A549 (cell line): Measurements from ENCODE around the gene LOXL1. TPM values are rescaled to one million over a fixed set of nuclear protein-coding genes. Genes with fewer than 3 reads are reported as not detected.

ENCODE experiments used
- ATAC-seq, 2 experiments: fragments of 200-7000 bp in 1 of 2; fragments of >200 bp in 1 of 2; cut with Nextera tagmentation in 1 of 2; cut with Tn5 transposase in 1 of 2; 3 replicates each; pipeline versions ENCODE4 v1.8.0 to v1.9.1; 2018 to 2020; ENCODE audit warnings: mild to moderate bottlenecking in 1 of 2, moderate library complexity in 1 of 2
- CTCF ChIA-PET: fragments of 300-600 bp; sonication (Branson Sonifier 250); formaldehyde crosslinking; extraction: SDS; loops from one replicate; lab custom pipeline; 2021; ENCODE audit warnings: antibody characterized with exemption, inconsistent platforms; lab: Yijun Ruan, JAX
- POLR2A ChIA-PET: fragments of 350-600 bp; formaldehyde crosslinking; extraction: SDS; loops from one replicate; lab custom pipeline; 2021; ENCODE audit warnings: antibody characterized with exemption, inconsistent platforms; lab: Yijun Ruan, JAX
- DNase-seq, 2 experiments: peaks; one replicate each; pipeline versions ENCODE4 v3.0.0 to v3.0.0-alpha.2; 2011 to 2016; ENCODE audit warnings: low read depth in 1 of 2, low spot score in 1 of 2
- FAIRE-seq: peaks from 2 replicates; lab custom pipeline; 2011; peaks lifted over from hg19 to GRCh38; lab: Jason Lieb, UNC
- H3K27ac ChIP-seq, 2 experiments: fragments of >200 bp; sonication (Bioruptor Twin); formaldehyde crosslinking; 3 replicates each; pipeline ENCODE4 v1.5.1; 2016 to 2017
- H3K4me1 ChIP-seq: fragments of >200 bp; sonication (Bioruptor Twin); formaldehyde crosslinking; 3 replicates; pipeline ENCODE4 v1.6.1; 2016
- H3K4me2 ChIP-seq: fragments of >200 bp; sonication (Bioruptor Twin); formaldehyde crosslinking; 3 replicates; pipeline ENCODE4 v1.6.1; 2016
- H3K4me3 ChIP-seq: fragments of >200 bp; sonication (Bioruptor Twin); formaldehyde crosslinking; 3 replicates; pipeline ENCODE4 v1.5.1; 2016
- H3K9me3 ChIP-seq: fragments of >200 bp; sonication (Bioruptor Twin); formaldehyde crosslinking; 3 replicates; pipeline ENCODE4 v1.6.1; 2016
- BHLHE40 ChIP-seq: IDR thresholded peaks from 2 replicates; pipeline ENCODE4 v1.6.1; 2012; ENCODE audit warnings: low read depth, low read length, inconsistent platforms
- CBX8 ChIP-seq: fragments of 200-600 bp; sonication (generic); IDR thresholded peaks from 2 replicates; pipeline ENCODE4 v1.6.1; 2016
- CEBPB ChIP-seq, 2 experiments: fragments of >200 bp in 1 of 2; sonication (Bioruptor Twin) in 1 of 2; formaldehyde crosslinking in 1 of 2; IDR thresholded peaks; 2 replicates each; pipeline ENCODE4 v1.6.1; 2012 to 2016
- CHD2 ChIP-seq: fragments of 150-350 bp; IDR thresholded peaks from 2 replicates; pipeline ENCODE4 v1.6.1; 2014; ENCODE audit warnings: low read length; ENCODE audit not compliant: partially characterized antibody
- CTCF ChIP-seq: fragments of >200 bp; sonication (Bioruptor Twin); formaldehyde crosslinking; IDR thresholded peaks from 3 replicates; pipeline ENCODE4 v1.5.1; 2016
- E2F6 ChIP-seq: IDR thresholded peaks from 2 replicates; pipeline ENCODE4 v1.6.1; 2012; ENCODE audit warnings: low read depth, borderline replicate concordance
- EHF ChIP-seq: fragments of 250-450 bp; sonication (Bioruptor Pico); IDR thresholded peaks from 2 replicates; pipeline ENCODE4 v1.5.0; 2020; ENCODE audit warnings: mild to moderate bottlenecking
- EP300 ChIP-seq, 2 experiments: fragments of >200 bp; sonication (Bioruptor Twin); formaldehyde crosslinking; IDR thresholded peaks; 2 replicates in 1 of 2; 3 replicates in 1 of 2; pipeline ENCODE4 v1.6.1; 2016 to 2017
- ESRRA ChIP-seq: fragments of 150-350 bp; IDR thresholded peaks from 2 replicates; pipeline ENCODE4 v1.6.1; 2014; ENCODE audit warnings: mild to moderate bottlenecking, low read length, borderline replicate concordance
- FOXS1 ChIP-seq: fragments of 250-450 bp; sonication (Bioruptor Pico); IDR thresholded peaks from 2 replicates; pipeline ENCODE4 v1.5.0; 2020; ENCODE audit warnings: mild to moderate bottlenecking, moderate library complexity
- GATA3 ChIP-seq: IDR thresholded peaks from 2 replicates; pipeline ENCODE4 v1.6.1; 2012; ENCODE audit warnings: borderline replicate concordance
- JUNB ChIP-seq: fragments of >200 bp; sonication (Bioruptor Twin); formaldehyde crosslinking; IDR thresholded peaks from 2 replicates; pipeline ENCODE4 v1.6.1; 2016
- KDM5A ChIP-seq: fragments of 200-600 bp; sonication (generic); IDR thresholded peaks from 2 replicates; pipeline ENCODE4 v1.6.1; 2016; ENCODE audit warnings: antibody characterized with exemption, mild to moderate bottlenecking
- MAX ChIP-seq: IDR thresholded peaks from 2 replicates; pipeline ENCODE4 v1.6.1; 2012
- MYC ChIP-seq: IDR thresholded peaks from 2 replicates; pipeline ENCODE4 v1.6.1; 2012; ENCODE audit warnings: mild to moderate bottlenecking, inconsistent platforms, low read length, improper control_type of control experiment, borderline replicate concordance
- PBX3 ChIP-seq: IDR thresholded peaks from 2 replicates; pipeline ENCODE4 v1.6.1; 2012
- POLR2A ChIP-seq: IDR thresholded peaks from 2 replicates; pipeline ENCODE4 v1.6.1; 2012; ENCODE audit warnings: mild to moderate bottlenecking, low read length
- RAD21 ChIP-seq, 2 experiments: fragments of >200 bp in 1 of 2; sonication (Bioruptor Twin) in 1 of 2; formaldehyde crosslinking in 1 of 2; IDR thresholded peaks in 1 of 2; conservative IDR thresholded peaks in 1 of 2; 2 replicates in 1 of 2; 3 replicates in 1 of 2; pipeline ENCODE4 v1.6.1; 2012 to 2018; ENCODE audit warnings: inconsistent platforms in 1 of 2
- REST ChIP-seq: fragments of 200-600 bp; sonication (generic); IDR thresholded peaks from 2 replicates; pipeline ENCODE4 v1.6.1; 2016; ENCODE audit warnings: antibody characterized with exemption, mild to moderate bottlenecking, moderate library complexity
- SMC3 ChIP-seq: fragments of >200 bp; sonication (Bioruptor Twin); formaldehyde crosslinking; IDR thresholded peaks from 3 replicates; pipeline ENCODE4 v1.6.1; 2018; ENCODE audit warnings: inconsistent platforms
- SREBF2 ChIP-seq: fragments of 450-650 bp; IDR thresholded peaks from 2 replicates; pipeline ENCODE4 v1.6.1; 2014; ENCODE audit warnings: mild to moderate bottlenecking, moderate library complexity
- WGBS: methylation state at CpG from one replicate; pipeline ENCODE4 v1.1.6; 2017; ENCODE audit errors: missing lambda C conversion rate; 5-methylcytosine and 5-hydroxymethylcytosine counted together
- polyA plus RNA-seq, 4 experiments: library from polyadenylated mRNA; depleted of rRNA in 3 of 4; stranded (reverse); fragments of >200 nt; fragmentation: RNase III in 1 of 4; extraction: RNeasy Plus Mini Kit Qiagen cat#74134 plus additional on column Dnase treatment in 1 of 4; gene quantifications; 2 replicates in 3 of 4; 3 replicates in 1 of 4; pipeline ENCODE4 v1.2.3, GENCODE V29; 2011 to 2017

LOXL1 gene
- polyA plus RNA-seq, 2 of the 4 experiments (the other 2 are of a cell fraction) = 0.62 to 0.65 TPM

- CTCF ChIA-PET = interaction anchor here (0.7 to 6.5 kb wide), 8 partner anchors 9 to 339 kb away, joined by 3 to 46 read pairs (median 4); partner anchors contain the start of gene STOML1
- 0 out of 2 replicates have a peak, but pooled peaks have one; percentile 13 for TF ChIP-seq MAX
- TF ChIP-seq SREBF2 = no peak
- TF ChIP-seq REST = no peak
- no peak for TF ChIP-seq CTCF
- TF ChIP-seq CEBPB (IDR thresholded peaks at IDR 0.05) = no peak
- DNase-seq = no peak
- Histone ChIP-seq H3K4me1 (peaks cover 22% of the 10 kb centered on the region), H3K4me3 (no peak overlapping the region), H3K27ac (peak overlapping the region; percentile 35 to 71; a peak in 3 of 6 replicates), H3K4me2 (peak overlapping the region; percentile 32; the same call in 1 of the 3 replicates), H3K9me3 (no peaks in the 10 kb centered on the region)
- ATAC-seq = peak; percentile 75 to 82; a peak in 4 of 6 replicates
- 53% methylated on average over 6 of the region's 10 CpGs for WGBS
- no peak for FAIRE-seq
- POLR2A ChIA-PET = no interaction called here
These were observed 57.0 kb downstream of the LOXL1 start for GRCh38 chr15:73983211-73983727.

- TF ChIP-seq SMC3 (no peak), PBX3 (no peak), BHLHE40 (no peak), GATA3 (no peak), EP300 (IDR thresholded peaks at IDR 0.05) (no peak), CBX8 (no peak), ESRRA (no peak), POLR2A (no peak), E2F6 (no peak), JUNB (no peak), FOXS1 (CRISPR knock-in tag) (no peak), KDM5A (no peak), RAD21 (conservative IDR thresholded peaks at IDR 0.05 in 1 of 2, IDR thresholded peaks at IDR 0.05 in 1 of 2) (no peak), CHD2 (no peak), MAX (no peak), CEBPB (IDR thresholded peaks at IDR 0.05) (no peak), MYC (no peak), EHF (CRISPR knock-in tag) (no peak)
- DNase-seq (no peak), FAIRE-seq (no peak), ATAC-seq (no peak)
- ChIA-PET CTCF (interaction anchor here (0.7 to 6.5 kb wide), 7 partner anchors 9 to 339 kb away, joined by 3 to 46 read pairs (median 3); partner anchors contain the start of gene STOML1), POLR2A (no interaction called here)
- H3K9me3 ChIP-seq = no peaks in the 10 kb centered on the region
- no peak overlapping the region for H3K4me3 ChIP-seq
- H3K27ac ChIP-seq = peak overlapping the region in 1 of 2 experiments; percentile 46; a peak in 1 of 6 replicates
- H3K4me2 ChIP-seq = no peak overlapping the region
- H3K4me1 ChIP-seq = peaks cover 27% of the 10 kb centered on the region
- 96% methylated on average over 3 of the region's 9 CpGs for WGBS
These were observed 57.5 kb downstream of the LOXL1 start for GRCh38 chr15:73983773-73984172.
